Kidney (tissue), 14 donors: ENCODE data around the gene FAM78A. TPM values are rescaled to one million over a fixed set of nuclear protein-coding genes. Genes with fewer than 3 reads are reported as not detected.
"Not testable (repeated sequence)": the region's sequence is repeated elsewhere in the genome, so short reads cannot be mapped to it uniquely, and the experiment has no call there.

Source experiments
- DNase-seq, 5 donors: peaks; one replicate each; pipeline ENCODE4 v3.0.0-alpha.2; 2013 to 2020
- FAIRE-seq: peaks from 2 replicates; lab custom pipeline; 2012; peaks lifted over from hg19 to GRCh38; lab: Jason Lieb, UNC
- H3K27ac ChIP-seq, 2 donors: one replicate each; pipeline ENCODE4 v1.7.0; 2013; ENCODE audit warnings: low read depth in 2 of 2, low read length in 2 of 2, inconsistent platforms in 1 of 2
- H3K27me3 ChIP-seq: one replicate; pipeline ENCODE4 v1.7.1; 2013; ENCODE audit warnings: low read length, inconsistent platforms; ENCODE audit not compliant: control insufficient read depth, insufficient read depth
- H3K36me3 ChIP-seq, 3 donors: one replicate each; pipeline versions ENCODE4 v1.7.0 to v1.7.1; 2013; ENCODE audit warnings: low read length in 3 of 3, control low read depth in 1 of 3, inconsistent platforms in 1 of 3; ENCODE audit not compliant: insufficient read depth in 3 of 3, control insufficient read depth in 2 of 3
- H3K4me1 ChIP-seq, 3 donors: one replicate each; pipeline versions ENCODE4 v1.7.0 to v1.7.1; 2013; ENCODE audit warnings: low read length in 3 of 3, inconsistent platforms in 1 of 3, low read depth in 1 of 3; ENCODE audit not compliant: control insufficient read depth in 2 of 3, insufficient read depth in 2 of 3
- H3K4me3 ChIP-seq, 3 donors: one replicate each; pipeline versions ENCODE4 v1.7.0 to v1.8.1; 2013; ENCODE audit warnings: low read length in 3 of 3, control low read depth in 1 of 3, inconsistent platforms in 1 of 3
- H3K9ac ChIP-seq, 3 donors: one replicate each; pipeline versions ENCODE4 v1.7.0 to v1.7.1; 2013; ENCODE audit warnings: low read length in 3 of 3, control low read depth in 1 of 3, inconsistent platforms in 1 of 3
- H3K9me3 ChIP-seq, 3 donors: one replicate each; pipeline versions ENCODE4 v1.7.0 to v1.7.1; 2013; ENCODE audit warnings: low read length in 3 of 3, control low read depth in 1 of 3, inconsistent platforms in 1 of 3; ENCODE audit not compliant: control insufficient read depth in 2 of 3, insufficient read depth in 1 of 3
- CTCF ChIP-seq: IDR thresholded peaks from 3 replicates; pipeline ENCODE4 v1.5.1; 2012; ENCODE audit warnings: mild to moderate bottlenecking, moderate library complexity, borderline replicate concordance; ENCODE audit not compliant: insufficient read depth; ENCODE audit errors: extremely low read depth
- intact Hi-C: fragments of 100-400 bp; cut with DNase I; formaldehyde crosslinking; loops from one replicate; pipeline ENCODE4 v1.11.1; 2022
- polyA plus RNA-seq: library from polyadenylated mRNA; stranded (reverse); fragments of 350-450 nt; fragmentation: Illumina TruSeq; extraction: RNeasy Lipid Tissue Mini Kit (QIAGEN cat#74804); gene quantifications from one replicate; pipeline ENCODE4 v1.2.3, GENCODE V29; 2014; ENCODE audit warnings: low read depth, low replicate concordance; ENCODE audit not compliant: insufficient read depth
- total RNA-seq: library from RNA; stranded (reverse); fragmentation: NEBNext Ultra II Directional; extraction: Animal tissue kit (Norgen Biotek cat#: 25700); gene quantifications from one replicate; pipeline ENCODE4 v1.2.1, GENCODE V29; 2021
- donor health status: control.
- donor health status: control.
- donor health status: control.
- donor health status: control.
- donor health status: control.
- donor health status: DM: yes; HTN: yes; CAD: no.
- donor health status: Normal renal cell carcinoma (clear cell type).

The FAM78A gene
- total and polyA plus RNA-seq, 2 donors from 2014 or later: 1.6 to 6.1 TPM

DNA sequence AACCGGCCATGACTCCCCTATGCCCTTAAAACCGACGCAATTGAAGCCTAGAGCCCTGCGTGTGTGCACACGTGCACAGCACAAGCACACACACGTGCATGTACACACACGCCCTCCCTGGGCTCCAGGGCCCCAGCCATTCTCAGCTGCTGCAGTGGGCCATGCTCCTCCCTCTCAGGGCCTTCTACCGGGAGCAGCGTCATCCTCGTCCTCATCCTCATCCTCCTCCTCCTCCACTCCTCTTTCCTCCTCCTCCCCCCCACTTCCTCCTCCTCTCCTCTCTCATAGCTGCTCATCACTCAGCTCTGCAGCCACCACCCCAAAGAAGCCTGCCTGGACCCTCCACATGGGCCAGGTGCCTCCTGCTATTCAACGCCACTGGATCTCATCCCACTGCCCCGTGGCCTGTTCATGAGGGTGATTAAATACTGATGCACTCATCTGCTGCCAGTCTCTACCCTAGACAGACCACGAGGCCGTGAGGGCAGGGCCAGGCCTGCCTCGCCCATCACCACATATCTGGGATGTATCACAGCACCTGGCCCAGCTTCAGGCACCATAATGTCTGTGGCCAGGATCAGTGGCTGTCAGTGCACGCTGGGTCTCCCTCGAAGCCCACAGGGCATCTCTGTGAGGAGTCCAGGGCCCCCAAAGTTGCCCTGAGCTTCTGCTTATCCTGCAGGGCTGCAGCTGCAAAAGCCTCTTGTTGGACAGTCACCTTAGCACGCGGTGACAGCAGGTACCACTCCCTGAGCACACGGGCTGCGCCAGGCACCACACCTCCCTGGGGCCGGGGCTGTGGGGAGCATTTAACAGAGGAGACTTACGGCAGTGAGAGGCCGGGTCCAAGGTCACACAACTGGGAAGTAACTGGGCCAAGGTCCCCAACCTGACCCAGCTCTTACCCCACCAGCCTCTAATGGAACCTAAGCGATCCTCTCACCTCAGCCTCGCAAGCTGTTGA, 9.8 kb downstream of the FAM78A start:
- peaks cover 0 to 11% (median 0%) of the 10 kb centered on the region in 3 donors for H3K4me1 ChIP-seq
- H3K9ac ChIP-seq: no peak overlapping the region
- no peaks in the 10 kb centered on the region for H3K9me3 ChIP-seq
- no peak for TF ChIP-seq CTCF
- DNase-seq (peak in 1 of 5 donors; percentile 68), FAIRE-seq (no peak)
- no peaks in the 10 kb centered on the region for H3K36me3 ChIP-seq
- H3K4me3 ChIP-seq: no peak overlapping the region
- H3K27ac ChIP-seq: no peak overlapping the region
- H3K27me3 ChIP-seq: no peaks in the 10 kb centered on the region
- intact Hi-C loops: no loop called here

GRCh38 chr9:131264231-131264630, 12.1 kb downstream of the FAM78A start:
- H3K9ac ChIP-seq: no peak overlapping the region
- no peak for TF ChIP-seq CTCF

GRCh38 chr9:131263701-131264100, 12.6 kb downstream of the FAM78A start:
- H3K27me3 ChIP-seq: no peaks in the 10 kb centered on the region
- intact Hi-C loops: no loop called here
- H3K4me3 ChIP-seq: no peak overlapping the region
- H3K9me3 ChIP-seq: no peaks in the 10 kb centered on the region
- H3K9ac ChIP-seq: no peak overlapping the region
- TF ChIP-seq CTCF: no peak
- H3K27ac ChIP-seq: no peak overlapping the region
- FAIRE-seq (no peak), DNase-seq (no peak)
- peaks cover 0 to 7% (median 0%) of the 10 kb centered on the region in 3 donors for H3K4me1 ChIP-seq
- H3K36me3 ChIP-seq: no peaks in the 10 kb centered on the region

More at GRCh38 chr9:131264231-131264630, 12.1 kb downstream of the FAM78A start:
- H3K4me1 ChIP-seq: peaks cover 0 to 7% (median 0%) of the 10 kb centered on the region in 3 donors
- intact Hi-C loops: no loop called here
- H3K4me3 ChIP-seq: no peak overlapping the region
- H3K9me3 ChIP-seq: no peaks in the 10 kb centered on the region
- H3K27me3 ChIP-seq: no peaks in the 10 kb centered on the region
- FAIRE-seq (no peak), DNase-seq (no peak)
- H3K27ac ChIP-seq: no peak overlapping the region
- H3K36me3 ChIP-seq: no peaks in the 10 kb centered on the region

DNA sequence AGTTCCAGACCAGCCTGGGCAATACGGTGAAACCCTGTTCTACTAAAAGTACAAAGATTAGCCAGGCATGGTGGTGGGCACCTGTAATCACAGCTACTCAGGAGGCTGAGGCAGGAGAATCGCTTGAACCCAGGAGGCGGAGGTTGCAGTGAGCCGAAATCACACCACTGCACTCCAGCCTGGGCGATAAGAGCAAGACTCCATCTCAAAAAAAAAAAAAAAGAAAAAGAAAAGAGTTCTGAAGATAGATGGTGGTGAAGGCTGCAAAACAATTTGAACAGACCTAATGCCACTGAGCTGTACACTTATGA, 13.3 kb downstream of the FAM78A start:
- FAIRE-seq, intact Hi-C loops, H3K4me3 ChIP-seq: not testable (repeated sequence)

More for the DNA sequence above, 13.3 kb downstream of the FAM78A start:
- not testable (repeated sequence) for H3K9me3 ChIP-seq, H3K9ac ChIP-seq, H3K4me1 ChIP-seq, H3K36me3 ChIP-seq, DNase-seq, H3K27me3 ChIP-seq, H3K27ac ChIP-seq
